Liver (tissue), 9 donors: Measurements from ENCODE around the gene AKT3. TPM values are rescaled to one million over a fixed set of nuclear protein-coding genes. Genes with fewer than 3 reads are reported as not detected.

Experiments used
- DNase-seq: peaks from one replicate; pipeline ENCODE4 v3.0.0-alpha.2; 2017; ENCODE audit warnings: low spot score
- H3K27ac ChIP-seq, 2 donors: one replicate each; pipeline ENCODE4 v1.7.0; 2013; ENCODE audit warnings: inconsistent platforms in 2 of 2, low read length in 2 of 2, control low read depth in 1 of 2, low read depth in 1 of 2, mild to moderate bottlenecking in 1 of 2
- H3K27me3 ChIP-seq, 4 donors: one replicate each; pipeline versions ENCODE4 v1.6.1 to v1.7.0; 2013; ENCODE audit warnings: low read length in 3 of 4, inconsistent platforms in 1 of 4, mild to moderate bottlenecking in 1 of 4, moderate library complexity in 1 of 4; ENCODE audit not compliant: control insufficient read depth in 4 of 4, insufficient read depth in 4 of 4
- H3K36me3 ChIP-seq, 4 donors: one replicate each; pipeline versions ENCODE4 v1.6.1 to v1.7.0; 2013; ENCODE audit warnings: low read length in 3 of 4, mild to moderate bottlenecking in 3 of 4, low read depth in 1 of 4, moderate library complexity in 1 of 4; ENCODE audit not compliant: control insufficient read depth in 4 of 4, insufficient read depth in 3 of 4
- H3K4me1 ChIP-seq, 4 donors: one replicate each; pipeline versions ENCODE4 v1.6.1 to v1.7.0; 2013; ENCODE audit warnings: low read length in 3 of 4, mild to moderate bottlenecking in 3 of 4, moderate library complexity in 1 of 4; ENCODE audit not compliant: control insufficient read depth in 4 of 4, insufficient read depth in 4 of 4
- H3K4me3 ChIP-seq, 3 donors: one replicate each; pipeline versions ENCODE4 v1.6.1 to v1.7.0; 2013; ENCODE audit warnings: low read length in 3 of 3, control low read depth in 1 of 3, low read depth in 1 of 3, mild to moderate bottlenecking in 1 of 3
- H3K9ac ChIP-seq, 2 donors: one replicate each; pipeline ENCODE4 v1.7.0; 2013; ENCODE audit warnings: low read length in 2 of 2, mild to moderate bottlenecking in 2 of 2, moderate library complexity in 2 of 2, control low read depth in 1 of 2, low read depth in 1 of 2
- H3K9me3 ChIP-seq, 4 donors: one replicate each; pipeline versions ENCODE4 v1.6.1 to v1.7.0; 2013; ENCODE audit warnings: low read length in 3 of 4; ENCODE audit not compliant: control insufficient read depth in 4 of 4
- ATF3 ChIP-seq: IDR thresholded peaks from 2 replicates; pipeline ENCODE4 v1.6.1; 2016; ENCODE audit warnings: antibody characterized with exemption
- CTCF ChIP-seq: fragments of 150-350 bp; IDR thresholded peaks from 2 replicates; pipeline ENCODE4 v1.5.1; 2017; ENCODE audit warnings: improper control_type of control experiment, low read depth, low read length; ENCODE audit not compliant: missing input control
- EGR1 ChIP-seq, 2 donors: IDR thresholded peaks; 2 replicates each; pipeline ENCODE4 v1.6.1; 2016 to 2018; ENCODE audit warnings: antibody characterized with exemption in 2 of 2, low read depth in 2 of 2
- FOXA1 ChIP-seq: IDR thresholded peaks from 2 replicates; pipeline ENCODE4 v1.6.1; 2016; ENCODE audit warnings: antibody characterized with exemption
- FOXA2 ChIP-seq: IDR thresholded peaks from 2 replicates; pipeline ENCODE4 v1.6.1; 2016; ENCODE audit warnings: antibody characterized with exemption
- GABPA ChIP-seq, 2 donors: IDR thresholded peaks in 1 of 2; conservative IDR thresholded peaks in 1 of 2; 2 replicates each; pipeline ENCODE4 v1.6.1; 2016; ENCODE audit warnings: antibody characterized with exemption in 2 of 2, mild to moderate bottlenecking in 1 of 2, moderate library complexity in 1 of 2
- HNF4A ChIP-seq, 2 donors: conservative IDR thresholded peaks; 2 replicates each; pipeline ENCODE4 v1.6.1; 2016; ENCODE audit warnings: antibody characterized with exemption in 2 of 2, mild to moderate bottlenecking in 2 of 2
- HNF4G ChIP-seq: IDR thresholded peaks from 2 replicates; pipeline ENCODE4 v1.6.1; 2016; ENCODE audit warnings: antibody characterized with exemption
- JUND ChIP-seq, 2 donors: IDR thresholded peaks; 2 replicates each; pipeline ENCODE4 v1.6.1; 2016; ENCODE audit warnings: antibody characterized with exemption in 2 of 2
- MAX ChIP-seq: IDR thresholded peaks from 2 replicates; pipeline ENCODE4 v1.6.1; 2016; ENCODE audit warnings: antibody characterized with exemption
- NR2F2 ChIP-seq: IDR thresholded peaks from 2 replicates; pipeline ENCODE4 v1.6.1; 2016; ENCODE audit warnings: antibody characterized with exemption
- RAD21 ChIP-seq, 2 donors: IDR thresholded peaks; 2 replicates each; pipeline ENCODE4 v1.6.1; 2016; ENCODE audit warnings: antibody characterized with exemption in 2 of 2, mild to moderate bottlenecking in 2 of 2
- REST ChIP-seq: IDR thresholded peaks from 2 replicates; pipeline ENCODE4 v1.6.1; 2016; ENCODE audit warnings: antibody characterized with exemption, mild to moderate bottlenecking
- RXRA ChIP-seq, 2 donors: IDR thresholded peaks; 2 replicates each; pipeline ENCODE4 v1.6.1; 2017 to 2018; ENCODE audit warnings: antibody characterized with exemption in 2 of 2, mild to moderate bottlenecking in 1 of 2
- SP1 ChIP-seq: IDR thresholded peaks from 2 replicates; pipeline ENCODE4 v1.6.1; 2018; ENCODE audit warnings: antibody characterized with exemption, mild to moderate bottlenecking
- TAF1 ChIP-seq: conservative IDR thresholded peaks from 2 replicates; pipeline ENCODE4 v1.6.1; 2016; ENCODE audit warnings: antibody characterized with exemption, mild to moderate bottlenecking
- YY1 ChIP-seq: IDR thresholded peaks from 2 replicates; pipeline ENCODE4 v1.6.1; 2016; ENCODE audit warnings: antibody characterized with exemption, mild to moderate bottlenecking
- ZBTB33 ChIP-seq: IDR thresholded peaks from 2 replicates; pipeline ENCODE4 v1.6.1; 2016; ENCODE audit warnings: antibody characterized with exemption
- WGBS: extraction: QIAGEN DNeasy Blood & Tissue Kit; methylation state at CpG from one replicate; pipeline ENCODE4 v1.1.7; 2013; 5-methylcytosine and 5-hydroxymethylcytosine counted together
- polyA plus RNA-seq, 2 donors: library from polyadenylated mRNA; stranded (reverse) in 1 of 2; unstranded in 1 of 2; fragments of 200-250 nt in 1 of 2; fragments of >200 nt in 1 of 2; fragmentation: Nextera tagmentation in 1 of 2; extraction: Ambion mirVana in 1 of 2; gene quantifications; one replicate each; pipeline versions ENCODE4 v1.2.1 to v1.2.3, GENCODE V29; 2013 to 2015
- total RNA-seq, 2 donors: library from RNA; depleted of rRNA; stranded (reverse); fragments of >200 nt; gene quantifications; one replicate each; pipeline ENCODE4 v1.2.3, GENCODE V29; 2014
- donor health status: healthy.
- donor health status: healthy.
- donor health status: healthy.
- donor health status: healthy.
- donor health status: healthy.

The AKT3 gene
- total and polyA plus RNA-seq, 4 donors: 1.7 to 7.6 (median 2.8) TPM

- TF ChIP-seq FOXA2 (no peak), SP1 (no peak), FOXA1 (no peak), EGR1 (IDR thresholded peaks at IDR 0.05; ENCODE audit: low read depth in 2 of 2) (no peak), YY1 (no peak), RAD21 (IDR thresholded peaks at IDR 0.05) (no peak), NR2F2 (no peak), TAF1 (no peak), RXRA (IDR thresholded peaks at IDR 0.05) (no peak), GABPA (IDR thresholded peaks at IDR 0.05 in 1 of 2, conservative IDR thresholded peaks at IDR 0.05 in 1 of 2) (no peak), ATF3 (no peak), HNF4G (no peak), HNF4A (conservative IDR thresholded peaks at IDR 0.05) (no peak), MAX (no peak), JUND (IDR thresholded peaks at IDR 0.05) (no peak), REST (no peak), CTCF (no peak), ZBTB33 (no peak)
- 94% methylated on average over 2 of the region's 2 CpGs for WGBS
Measured at GRCh38 chr1:243793298-243793697, 56.7 kb downstream of the AKT3 start.

More at GRCh38 chr1:243793298-243793697, 56.7 kb downstream of the AKT3 start:
- Histone ChIP-seq H3K4me1 (peaks cover 0 to 1% (median 0%) of the 10 kb centered on the region in 4 donors), H3K36me3 (no peaks in the 10 kb centered on the region), H3K9ac (no peak overlapping the region), H3K4me3 (no peak overlapping the region), H3K9me3 (no peaks in the 10 kb centered on the region), H3K27ac (no peak overlapping the region), H3K27me3 (no peaks in the 10 kb centered on the region)
- no peak for DNase-seq
